GM06990 (cell line): ENCODE data around the gene CLEC4F.
"Not testable (repeated sequence)": the region's sequence is repeated elsewhere in the genome, so short reads cannot be mapped to it uniquely, and the experiment has no call there.

Source experiments
- DNase-seq: peaks from one replicate; pipeline ENCODE4 v3.0.0-alpha.2; 2011; ENCODE audit not compliant: insufficient read length; ENCODE audit errors: extremely low read depth
- H3K27me3 ChIP-seq: replicated peaks from 2 replicates; pipeline ENCODE4 v1.6.0; 2011; ENCODE audit warnings: low read length; ENCODE audit not compliant: control insufficient read depth, insufficient read depth
- H3K36me3 ChIP-seq: 2 replicates; pipeline ENCODE4 v1.5.1; 2011; ENCODE audit warnings: low read length; ENCODE audit not compliant: control insufficient read depth, insufficient read depth
- H3K4me3 ChIP-seq: replicated peaks from 2 replicates; pipeline ENCODE4 v1.5.1; 2011; ENCODE audit warnings: low read depth, mild to moderate bottlenecking, control low read depth, low read length
- CTCF ChIP-seq: IDR thresholded peaks from 2 replicates; pipeline ENCODE4 v1.5.1; 2011; ENCODE audit warnings: low read length, control low read depth, mild to moderate bottlenecking, inconsistent platforms; ENCODE audit not compliant: insufficient read depth, poor library complexity, severe bottlenecking

Gene CLEC4F

DNA sequence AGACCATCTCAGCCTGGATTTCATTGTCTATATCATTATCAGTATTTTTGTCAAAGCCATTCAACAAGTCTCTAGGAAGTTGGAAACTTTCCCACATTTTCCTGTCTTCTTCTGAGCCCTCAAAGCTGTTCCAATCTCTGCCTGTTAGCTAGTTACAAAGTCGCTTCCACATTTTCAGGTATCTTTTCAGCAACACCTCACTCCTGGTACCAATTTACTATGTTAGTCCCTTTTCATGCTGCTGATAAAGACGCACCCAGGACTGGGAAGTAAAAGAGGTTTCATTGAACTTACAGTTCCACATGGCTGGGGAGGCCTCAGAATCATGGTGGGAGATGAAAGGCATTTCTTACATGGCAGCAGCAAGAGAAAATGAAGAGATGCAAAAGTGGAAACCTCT lies 20.7 kb downstream of the CLEC4F start:
- H3K27me3 ChIP-seq, result no peaks in the 10 kb centered on the region; the same call in none of the 2 replicates
- TF ChIP-seq CTCF, result no peak
- DNase-seq, result no peak
- H3K4me3 ChIP-seq, result no peak overlapping the region
- no peaks in the 10 kb centered on the region for H3K36me3 ChIP-seq

DNA sequence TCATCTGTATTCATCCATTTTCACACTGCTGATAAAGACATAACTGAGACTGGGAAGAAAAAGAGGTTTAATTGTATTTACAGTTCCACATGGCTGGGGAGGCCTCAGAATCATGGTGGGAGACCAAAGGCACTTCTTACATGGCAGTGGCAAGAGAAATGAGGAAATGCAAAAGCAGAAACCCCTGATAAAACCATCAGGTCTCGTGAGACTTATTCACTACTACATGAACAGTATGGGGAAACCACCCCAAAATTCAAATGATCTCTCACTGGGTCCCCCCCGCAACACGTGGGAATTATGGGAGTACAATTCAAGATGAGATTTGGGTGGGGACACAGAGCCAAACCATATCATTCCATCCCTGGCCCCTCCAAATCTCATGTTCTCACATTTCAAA lies 22.4 kb downstream of the CLEC4F start:
- not testable (repeated sequence) for DNase-seq, H3K27me3 ChIP-seq, H3K36me3 ChIP-seq, H3K4me3 ChIP-seq

- H3K36me3 ChIP-seq, result no peaks in the 10 kb centered on the region
- TF ChIP-seq CTCF, result no peak
- no peaks in the 10 kb centered on the region; the same call in 1 of the 2 replicates for H3K27me3 ChIP-seq
- DNase-seq, result no peak
- H3K4me3 ChIP-seq, result no peak overlapping the region
Measured at GRCh38 chr2:70797506-70797905, 22.9 kb downstream of the CLEC4F start.

DNA sequence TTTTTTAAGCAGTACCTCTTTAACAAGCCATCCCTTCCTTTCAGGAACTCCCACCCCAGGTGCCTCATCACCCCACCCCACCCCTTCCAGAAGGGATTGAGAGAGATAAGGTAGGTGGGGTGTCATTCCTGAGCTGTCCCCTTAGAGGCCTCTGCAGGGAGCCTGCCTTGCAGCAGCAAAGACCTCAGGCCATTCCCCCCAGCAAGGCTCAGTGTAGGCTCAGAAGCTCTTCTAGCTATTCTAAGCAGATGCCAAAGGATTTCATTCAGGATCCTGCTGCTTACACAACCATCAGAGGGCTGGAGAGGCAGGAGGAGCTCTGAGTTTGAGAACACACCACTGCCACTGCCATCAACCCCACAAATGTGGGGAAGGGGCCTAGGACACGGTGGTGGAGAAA lies 24.1 kb downstream of the CLEC4F start:
- Histone ChIP-seq H3K4me3 (no peak overlapping the region), H3K36me3 (no peaks in the 10 kb centered on the region), H3K27me3 (no peaks in the 10 kb centered on the region; the same call in 1 of the 2 replicates)
- DNase-seq, result no peak
- no peak for TF ChIP-seq CTCF

- Histone ChIP-seq H3K36me3 (no peaks in the 10 kb centered on the region), H3K27me3 (no peaks in the 10 kb centered on the region; the same call in 1 of the 2 replicates), H3K4me3 (no peak overlapping the region)
- TF ChIP-seq CTCF, result no peak
- DNase-seq, result no peak
Measured at GRCh38 chr2:70795164-70795995, 25.0 kb downstream of the CLEC4F start.

GRCh38 chr2:70793450-70793849 lies 26.9 kb downstream of the CLEC4F start:
- H3K36me3 ChIP-seq, result no peaks in the 10 kb centered on the region
- no peak for DNase-seq
- H3K27me3 ChIP-seq, result no peaks in the 10 kb centered on the region; the same call in 1 of the 2 replicates
- H3K4me3 ChIP-seq, result no peak overlapping the region
- no peak for TF ChIP-seq CTCF
